Ovary (tissue), 9 donors: ENCODE measurements around the gene TMEM50B. TPM values are rescaled to one million over a fixed set of nuclear protein-coding genes. Genes with fewer than 3 reads are reported as not detected.
A peak's percentile ranks its signal among the peaks of the same experiment; 100 is the strongest.

Source experiments
- DNase-seq, 5 donors: peaks; one replicate each; pipeline ENCODE4 v3.0.0-alpha.2; 2019 to 2020
- H3K27ac ChIP-seq, 2 donors: fragments of 200-600 bp; one replicate each; pipeline versions ENCODE4 v1.5.1 to v1.8.0; 2019 to 2022
- H3K27me3 ChIP-seq: fragments of 200-600 bp; one replicate; pipeline ENCODE4 v1.8.0; 2022
- H3K36me3 ChIP-seq: fragments of 200-600 bp; sonication (generic); one replicate; pipeline ENCODE4 v1.5.1; 2019
- H3K4me1 ChIP-seq: one replicate; pipeline ENCODE4 v1.8.1; 2013; ENCODE audit warnings: mild to moderate bottlenecking, moderate library complexity; ENCODE audit not compliant: insufficient read depth
- H3K4me3 ChIP-seq: fragments of 200-600 bp; sonication (generic); one replicate; pipeline ENCODE4 v1.5.1; 2017
- H3K9me3 ChIP-seq, 2 donors: fragments of 200-600 bp in 1 of 2; sonication (generic) in 1 of 2; one replicate each; pipeline versions ENCODE4 v1.5.1 to v1.8.1; 2013 to 2019; ENCODE audit warnings: mild to moderate bottlenecking in 1 of 2, moderate library complexity in 1 of 2
- EP300 ChIP-seq: sonication (generic); formaldehyde crosslinking; IDR thresholded peaks from one replicate; pipeline ENCODE4 v1.6.1; 2017; ENCODE audit warnings: antibody characterized with exemption
- POLR2A ChIP-seq: fragments of 450-650 bp; IDR thresholded peaks from one replicate; pipeline ENCODE4 v1.6.1; 2017; ENCODE audit warnings: antibody characterized with exemption, mild to moderate bottlenecking, moderate library complexity
- WGBS, 3 donors: extraction: QIAGEN DNeasy Blood & Tissue Kit in 1 of 3; methylation state at CpG; one replicate each; pipeline versions ENCODE4 v1.1.5 to v1.1.7; 2013 to 2017; 5-methylcytosine and 5-hydroxymethylcytosine counted together
- intact Hi-C, 4 donors: fragments of 100-400 bp; cut with DNase I; formaldehyde crosslinking; loops; one replicate each; pipeline versions ENCODE4 v1.11.0 to v1.15.1; 2022 to 2023
- polyA plus RNA-seq, 2 donors: library from polyadenylated mRNA; stranded (reverse); fragments of 200-250 nt in 1 of 2; fragments of 350-450 nt in 1 of 2; fragmentation: Illumina TruSeq in 1 of 2; extraction: RNeasy Lipid Tissue Mini Kit (QIAGEN cat#74804) in 1 of 2; gene quantifications; one replicate each; pipeline ENCODE4 v1.2.3, GENCODE V29; 2013 to 2014
- total RNA-seq, 7 donors: library from RNA; depleted of rRNA in 2 of 7; stranded (reverse); fragments of >200 nt in 2 of 7; fragmentation: NEBNext Ultra II Directional in 3 of 7; extraction: Animal tissue kit (Norgen Biotek cat#: 25700) in 3 of 7; gene quantifications; one replicate each; pipeline versions ENCODE4 v1.1.0 to v1.2.4, GENCODE V29; 2016 to 2023
- TF ChIP-seq, protein P1 (sequence below), 3 donors: fragments of 450-650 bp in 2 of 3; fragments of 200-600 bp in 1 of 3; IDR thresholded peaks; one replicate each; pipeline versions ENCODE4 v1.5.1 to v1.8.0; 2016 to 2022; ENCODE audit warnings: antibody characterized with exemption in 3 of 3, mild to moderate bottlenecking in 1 of 3
- donor health status: DM: no; HTN: no; CAD: no; lungs with moderate emphysema.
- donor health status: DM: no; HTN: no; CAD: no.
- donor health status: Bipolar disorder and iron deficiency.
- donor health status: DM: yes; HTN: yes; CAD: no.
- donor health status: DM: no; HTN: no; CAD: no.
- donor health status: DM: yes; HTN: yes; CAD: no.

TMEM50B gene
- total and polyA plus RNA-seq, 9 donors, result 50.1 to 122 (median 75.4) TPM

DNA sequence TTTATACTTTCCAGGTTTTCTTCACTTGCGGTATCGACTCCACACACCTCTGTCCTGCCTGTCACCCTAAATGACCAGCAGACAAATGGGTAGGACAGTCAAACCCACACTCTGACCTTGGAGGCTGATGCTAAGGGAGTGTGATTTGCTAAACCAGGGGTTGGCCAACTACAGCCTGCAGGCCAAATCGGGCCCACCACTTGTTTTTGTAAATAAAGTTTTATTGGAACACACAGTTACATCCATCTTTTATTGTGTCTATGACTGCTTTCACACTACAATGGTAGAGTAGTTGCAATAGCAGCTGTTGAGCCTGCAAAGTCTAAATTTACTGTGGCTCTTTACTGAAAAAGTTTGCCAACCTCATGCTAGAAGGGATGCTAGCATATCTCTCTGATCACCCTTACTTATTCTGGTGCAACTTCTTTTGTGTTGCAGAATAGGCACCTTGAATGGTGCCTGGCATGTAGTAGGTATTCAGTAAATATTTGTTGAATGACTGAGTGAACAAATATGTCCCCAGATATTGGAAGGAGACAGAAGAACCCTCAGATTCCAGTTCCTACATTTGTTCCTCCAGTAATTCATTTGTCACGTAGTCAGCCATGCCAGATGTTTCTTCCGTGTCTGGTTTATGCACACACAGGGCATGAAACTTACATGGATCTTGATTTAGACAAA is 57.9 kb downstream of the TMEM50B start:
- WGBS, 3 donors, result 93 to 95% (median 94%) methylated on average over 5 of the region's 5 CpGs
- no peak for TF ChIP-seq POLR2A
- no peak for TF ChIP-seq EP300
- TF ChIP-seq, protein P1, sequence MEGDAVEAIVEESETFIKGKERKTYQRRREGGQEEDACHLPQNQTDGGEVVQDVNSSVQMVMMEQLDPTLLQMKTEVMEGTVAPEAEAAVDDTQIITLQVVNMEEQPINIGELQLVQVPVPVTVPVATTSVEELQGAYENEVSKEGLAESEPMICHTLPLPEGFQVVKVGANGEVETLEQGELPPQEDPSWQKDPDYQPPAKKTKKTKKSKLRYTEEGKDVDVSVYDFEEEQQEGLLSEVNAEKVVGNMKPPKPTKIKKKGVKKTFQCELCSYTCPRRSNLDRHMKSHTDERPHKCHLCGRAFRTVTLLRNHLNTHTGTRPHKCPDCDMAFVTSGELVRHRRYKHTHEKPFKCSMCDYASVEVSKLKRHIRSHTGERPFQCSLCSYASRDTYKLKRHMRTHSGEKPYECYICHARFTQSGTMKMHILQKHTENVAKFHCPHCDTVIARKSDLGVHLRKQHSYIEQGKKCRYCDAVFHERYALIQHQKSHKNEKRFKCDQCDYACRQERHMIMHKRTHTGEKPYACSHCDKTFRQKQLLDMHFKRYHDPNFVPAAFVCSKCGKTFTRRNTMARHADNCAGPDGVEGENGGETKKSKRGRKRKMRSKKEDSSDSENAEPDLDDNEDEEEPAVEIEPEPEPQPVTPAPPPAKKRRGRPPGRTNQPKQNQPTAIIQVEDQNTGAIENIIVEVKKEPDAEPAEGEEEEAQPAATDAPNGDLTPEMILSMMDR (IDR thresholded peaks at IDR 0.05), result no peak
- intact Hi-C loops, result no loop called here
- peaks cover 12% of the 10 kb centered on the region for H3K4me1 ChIP-seq
- no peak overlapping the region for H3K4me3 ChIP-seq
- no peaks in the 10 kb centered on the region for H3K27me3 ChIP-seq
- H3K27ac ChIP-seq, result no peak overlapping the region
- no peak for DNase-seq
- H3K36me3 ChIP-seq, result no peaks in the 10 kb centered on the region
- H3K9me3 ChIP-seq, result no peaks in the 10 kb centered on the region

DNA sequence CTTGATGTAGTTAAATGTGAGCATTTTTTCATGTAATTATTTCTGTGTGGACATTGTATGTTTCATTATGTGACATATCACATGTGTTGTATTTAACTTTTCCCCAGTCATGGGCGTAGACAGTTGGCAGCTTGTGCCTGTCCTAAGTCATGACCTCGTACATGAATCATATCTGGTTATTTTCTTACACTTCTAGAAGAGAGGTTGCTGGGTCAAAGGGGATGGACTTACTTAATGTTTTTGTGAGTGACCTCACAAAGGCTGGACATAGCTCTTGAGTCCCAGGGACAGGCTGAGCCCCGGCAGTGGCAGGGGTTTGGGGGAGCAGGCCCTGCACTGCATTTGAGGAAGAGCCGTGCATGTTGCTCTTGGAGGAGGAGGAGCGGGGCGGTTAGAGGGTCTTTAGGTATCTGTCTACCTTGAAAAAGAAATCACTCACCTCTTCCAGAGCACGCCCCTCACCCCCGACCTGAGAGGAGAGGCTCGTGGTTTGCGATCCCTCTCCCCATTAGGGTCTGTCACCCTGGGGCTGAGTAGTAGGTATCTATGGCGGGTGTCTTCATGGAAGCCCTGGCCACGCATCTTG is 60.1 kb downstream of the TMEM50B start:
- no peaks in the 10 kb centered on the region for H3K36me3 ChIP-seq
- H3K27ac ChIP-seq, result peak overlapping the region in 1 of 2 donors; percentile 39
- peaks cover 12% of the 10 kb centered on the region for H3K4me1 ChIP-seq
- H3K9me3 ChIP-seq, result no peaks in the 10 kb centered on the region
- peak in 3 of 5 donors; percentile 30 to 44 (median 40) for DNase-seq
- no peaks in the 10 kb centered on the region for H3K27me3 ChIP-seq
- intact Hi-C loops, result no loop called here
- no peak for TF ChIP-seq EP300
- TF ChIP-seq, protein P1 (IDR thresholded peaks at IDR 0.05), result no peak
- TF ChIP-seq POLR2A, result no peak
- WGBS, 3 donors, result 69 to 75% (median 71%) methylated on average over 12 of the region's 12 CpGs
- no peak overlapping the region for H3K4me3 ChIP-seq

DNA sequence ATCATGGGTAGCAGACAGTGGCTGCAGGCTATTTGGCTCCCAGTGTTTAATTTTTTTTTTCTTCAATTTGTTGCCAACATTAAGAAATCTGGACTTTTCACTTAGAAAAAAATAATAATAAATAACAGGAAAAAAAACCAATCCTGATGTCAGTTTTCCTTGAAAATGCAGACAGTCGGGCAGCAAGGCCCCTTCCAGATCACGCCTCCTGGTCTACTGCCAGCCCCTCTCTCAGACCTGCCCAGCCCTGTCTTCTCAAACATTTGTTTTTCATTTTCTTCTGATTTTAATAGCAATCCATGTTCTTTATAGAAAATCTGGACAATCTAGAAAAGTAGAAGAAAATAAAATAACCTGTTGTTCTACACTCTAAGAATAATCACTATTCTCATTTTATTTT is 61.1 kb downstream of the TMEM50B start:
- Histone ChIP-seq H3K36me3 (no peaks in the 10 kb centered on the region), H3K4me3 (no peak overlapping the region), H3K9me3 (no peaks in the 10 kb centered on the region), H3K27ac (no peak overlapping the region), H3K4me1 (peaks cover 12% of the 10 kb centered on the region), H3K27me3 (no peaks in the 10 kb centered on the region)
- peak; percentile 74 to 86 (median 76) for DNase-seq
- WGBS, 3 donors, result 12 to 13% (median 12%) methylated on average over 2 of the region's 2 CpGs
- intact Hi-C loops, result no loop called here
- TF ChIP-seq EP300, result no peak
- TF ChIP-seq, protein P1 (IDR thresholded peaks at IDR 0.05), result no peak
- no peak for TF ChIP-seq POLR2A

DNA sequence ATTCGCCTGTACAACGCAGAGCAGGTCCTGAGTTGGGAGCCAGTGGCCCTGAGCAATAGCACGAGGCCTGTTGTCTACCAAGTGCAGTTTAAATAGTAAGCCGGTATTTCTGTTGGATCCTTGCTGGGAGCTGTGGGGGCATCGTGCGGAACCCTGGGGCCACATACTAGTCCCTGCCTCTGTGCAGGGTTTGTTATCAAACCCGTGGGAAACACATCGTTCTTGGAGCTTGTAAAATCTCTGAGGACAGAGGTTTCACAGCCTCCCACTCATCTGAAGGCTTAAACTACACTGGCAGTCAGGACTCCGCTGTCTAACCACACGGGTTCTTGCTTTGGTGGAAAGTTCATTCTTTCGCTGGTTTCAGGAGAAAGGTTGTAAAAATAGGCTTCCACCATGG is 64.8 kb downstream of the TMEM50B start:
- H3K27ac ChIP-seq, result no peak overlapping the region
- WGBS, 3 donors, result 76 to 81% (median 80%) methylated on average over 11 of the region's 11 CpGs
- H3K27me3 ChIP-seq, result no peaks in the 10 kb centered on the region
- TF ChIP-seq, protein P1 (IDR thresholded peaks at IDR 0.05), result no peak
- no peak for TF ChIP-seq POLR2A
- TF ChIP-seq EP300, result no peak
- peaks cover 13% of the 10 kb centered on the region for H3K4me1 ChIP-seq
- no peak overlapping the region for H3K4me3 ChIP-seq
- H3K9me3 ChIP-seq, result no peaks in the 10 kb centered on the region
- intact Hi-C loops, result no loop called here
- no peaks in the 10 kb centered on the region for H3K36me3 ChIP-seq
- no peak for DNase-seq
